Gastrocnemius medialis (tissue), 4 donors: ENCODE measurements around the gene SF3B6.

Experiments
- CTCF ChIP-seq, 5 experiments: fragments of 450-650 bp in 3 of 5; fragments of 200-600 bp in 2 of 5; sonication (generic) in 2 of 5; IDR thresholded peaks in 4 of 5; conservative IDR thresholded peaks in 1 of 5; 1 replicate in 4 of 5; 2 replicates in 1 of 5; pipeline ENCODE4 v1.5.1; 2016 to 2019; ENCODE audit warnings: antibody characterized with exemption in 5 of 5, mild to moderate bottlenecking in 3 of 5, moderate library complexity in 3 of 5
- POLR2A ChIP-seq, 2 donors: fragments of 450-650 bp; IDR thresholded peaks; one replicate each; pipeline ENCODE4 v1.6.1; 2017; ENCODE audit warnings: antibody characterized with exemption in 2 of 2, mild to moderate bottlenecking in 2 of 2, moderate library complexity in 2 of 2

- TF ChIP-seq POLR2A (IDR thresholded peaks at IDR 0.05) (no peak), CTCF (IDR thresholded peaks at IDR 0.05 in 4 of 5, conservative IDR thresholded peaks at IDR 0.05 in 1 of 5) (no peak)
Measured at GRCh38 chr2:24038786-24039499, 37.2 kb downstream of the SF3B6 start.
